ENCODE results near the gene PSAPL1.

PSAPL1 gene

GRCh38 chr4:7434766-7435150, at the start of gene PSAPL1:
PSAPL1 (minus strand) TSS chr4:7434930; CDS start chr4:7434879, 51 bp downstream.
- no peak for DNase-seq

- DNase-seq: no peak
Measured at GRCh38 chr4:7481227-7481626, 46.5 kb upstream of the PSAPL1 start.

GRCh38 chr4:7480423-7480822, 45.7 kb upstream of the PSAPL1 start:
- DNase-seq: no peak

GRCh38 chr4:7478665-7479064, 43.9 kb upstream of the PSAPL1 start:
- DNase-seq: no peak

- no peak for DNase-seq
Measured at GRCh38 chr4:7477695-7478094, 43.0 kb upstream of the PSAPL1 start.

GRCh38 chr4:7476820-7477219, 42.1 kb upstream of the PSAPL1 start:
- no peak for DNase-seq

GRCh38 chr4:7475207-7475606, 40.5 kb upstream of the PSAPL1 start:
- no peak for DNase-seq

- DNase-seq: no peak
Measured at GRCh38 chr4:7474320-7474719, 39.6 kb upstream of the PSAPL1 start.

- no peak for DNase-seq
Measured at GRCh38 chr4:7473081-7473480, 38.4 kb upstream of the PSAPL1 start.

GRCh38 chr4:7472442-7473013, 37.8 kb upstream of the PSAPL1 start:
- no peak for DNase-seq

GRCh38 chr4:7470522-7471128, 35.9 kb upstream of the PSAPL1 start:
- no peak for DNase-seq

GRCh38 chr4:7470111-7470510, 35.4 kb upstream of the PSAPL1 start:
- no peak for DNase-seq

GRCh38 chr4:7469023-7469422, 34.3 kb upstream of the PSAPL1 start:
- DNase-seq: no peak

- no peak for DNase-seq
Measured at GRCh38 chr4:7467471-7467870, 32.7 kb upstream of the PSAPL1 start.

GRCh38 chr4:7466904-7467303, 32.2 kb upstream of the PSAPL1 start:
- DNase-seq: no peak

- DNase-seq: no peak
Measured at GRCh38 chr4:7466215-7466614, 31.5 kb upstream of the PSAPL1 start.

GRCh38 chr4:7465017-7465416, 30.3 kb upstream of the PSAPL1 start:
- DNase-seq: no peak

- DNase-seq: no peak
Measured at GRCh38 chr4:7464259-7464655, 29.5 kb upstream of the PSAPL1 start.

GRCh38 chr4:7463566-7464258, 29.0 kb upstream of the PSAPL1 start:
- DNase-seq: no peak

GRCh38 chr4:7462509-7462971, 27.8 kb upstream of the PSAPL1 start:
- DNase-seq: no peak

GRCh38 chr4:7461230-7461629, 26.5 kb upstream of the PSAPL1 start:
- DNase-seq: no peak

GRCh38 chr4:7460566-7460965, 25.8 kb upstream of the PSAPL1 start:
- DNase-seq: no peak

- no peak for DNase-seq
Measured at GRCh38 chr4:7459471-7459870, 24.7 kb upstream of the PSAPL1 start.

- DNase-seq: no peak
Measured at GRCh38 chr4:7458477-7458876, 23.7 kb upstream of the PSAPL1 start.

GRCh38 chr4:7458066-7458425, 23.3 kb upstream of the PSAPL1 start:
- DNase-seq: no peak
